ENCODE measurements around the gene LAPTM5. TPM values are rescaled to one million over a fixed set of nuclear protein-coding genes. Genes with fewer than 3 reads are reported as not detected.

Gene LAPTM5
- total and polyA plus RNA-seq, 10 of the 15 experiments (the other 5 are each of a cell fraction or from before 2014, with no cell fraction given), result 24.1 to 1,034 (median 687) TPM

GRCh38 chr1:30723331-30723755 is 34.2 kb downstream of the LAPTM5 start, which contains the start of gene MATN1:
TSS of gene MATN1 (minus strand) at chr1:30723585. CDS start at chr1:30723551, 34 bp downstream.
- WGBS (ENCODE audit: insufficient coverage, insufficient replicate concordance, low lambda C conversion rate, missing lambda C conversion rate), result 83% methylated on average over 14 of the region's 14 CpGs
- Histone ChIP-seq H3K79me2 (ENCODE audit: control insufficient read depth, insufficient read depth, low read length) (peaks cover 5% of the 10 kb centered on the region), H3K27ac (ENCODE audit: control insufficient read depth, insufficient read depth) (no peak within 1 kb of the TSS), H4K20me1 (ENCODE audit: control insufficient read depth, insufficient read depth) (no peaks in the 10 kb centered on the region), H2AFZ (ENCODE audit: control insufficient read depth, low read depth, low read length) (no peak within 1 kb of the TSS), H3K9ac (ENCODE audit: control insufficient read depth, insufficient read depth, low read length) (no peak within 1 kb of the TSS), H3K9me3 (replicated peaks; ENCODE audit: control insufficient read depth, insufficient read depth, low read length) (no peaks in the 10 kb centered on the region), H3K36me3 (ENCODE audit: control insufficient read depth in 2 of 2, insufficient read depth in 2 of 2, low read length in 1 of 2) (no peaks in the 10 kb centered on the region), H3K4me3 (no peak within 1 kb of the TSS), H3K4me1 (ENCODE audit: control insufficient read depth, insufficient read depth, low read length) (peaks cover 13% of the 10 kb centered on the region), H3K27me3 (replicated peaks in 1 of 2; ENCODE audit: control insufficient read depth in 2 of 2, insufficient read depth in 2 of 2, low read length in 1 of 2) (no peaks in the 10 kb centered on the region), H3K4me2 (ENCODE audit: control insufficient read depth, insufficient read depth) (no peak within 1 kb of the TSS)
- no peak for DNase-seq (ENCODE audit: low read depth, low spot score)
- CTCF ChIA-PET, result interaction anchor here (1.3 to 11.2 kb wide), 5 partner anchors 9 to 57 kb away, joined by 4 to 221 read pairs (median 6); partner anchors contain the start of gene LAPTM5
- ATAC-seq, result no peak
- no peak for FAIRE-seq
- POLR2A ChIA-PET, result interaction anchor here (0.9 kb wide), 1 partner anchor 41 kb away, joined by 5 read pairs; no protein-coding TSS in a partner anchor
- TF ChIP-seq MEF2B (IDR thresholded peaks at IDR 0.05; ENCODE audit: partially characterized antibody, poor library complexity, severe bottlenecking) (no peak), HSF1 (IDR thresholded peaks at IDR 0.05; ENCODE audit: low read depth, low read length) (no peak), SRF (IDR thresholded peaks at IDR 0.05; ENCODE audit: low read depth in 2 of 2, low read length in 2 of 2) (no peak), FOXM1 (IDR thresholded peaks at IDR 0.05; ENCODE audit: low read depth, low read length) (no peak), RFX5 (IDR thresholded peaks at IDR 0.05; ENCODE audit: low read depth, low read length) (no peak), ZSCAN29 (IDR thresholded peaks at IDR 0.05) (no peak), CUX1 (IDR thresholded peaks at IDR 0.05; ENCODE audit: insufficient replicate concordance, low read depth, low read length) (no peak), ZNF274 (IDR thresholded peaks at IDR 0.05; ENCODE audit: insufficient read depth, insufficient read length) (no peak)
- intact Hi-C loops (cut with micrococcal nuclease; ENCODE audit: unreplicated experiment) (no loop called here), in situ Hi-C loops (cut with MboI) (loop anchor here (10.0 kb wide), 1 partner anchor 51 kb away; no protein-coding TSS in a partner anchor)
- RAD21 ChIA-PET (ENCODE audit: unreplicated experiment), result interaction anchor here (0.9 to 15.6 kb wide), 4 partner anchors 11 to 57 kb away, joined by 3 to 538 read pairs (median 3); no protein-coding TSS in a partner anchor
- SMC1A ChIA-PET (ENCODE audit: uncharacterized antibody, unreplicated experiment), result interaction anchor here (1.0 to 21.5 kb wide), 3 partner anchors 11 to 57 kb away, joined by 3 to 556 read pairs (median 427); partner anchors contain the start of gene LAPTM5
- BruUV-seq (replicated peaks), result no TSS peak

Data from GM12878 (cell line).